ENCODE data around the gene TENT5C.
A peak's percentile ranks its signal among the peaks of the same experiment; 100 is the strongest.
"Not testable (repeated sequence)": the region's sequence is repeated elsewhere in the genome, so short reads cannot be mapped to it uniquely, and the experiment has no call there.

TENT5C gene

GRCh38 chr1:117605774-117606648, at the start of gene TENT5C:
TENT5C (plus strand) TSS chr1:117606048; CDS start chr1:117622869, 16,821 bp downstream.
- DNase-seq = peak; percentile 98

GRCh38 chr1:117556341-117556740, 49.5 kb upstream of the TENT5C start:
- no peak for DNase-seq

- no peak for DNase-seq
Observed at GRCh38 chr1:117556976-117557375, 48.9 kb upstream of the TENT5C start.

GRCh38 chr1:117558451-117558850, 47.4 kb upstream of the TENT5C start:
- DNase-seq = not testable (repeated sequence)

DNA sequence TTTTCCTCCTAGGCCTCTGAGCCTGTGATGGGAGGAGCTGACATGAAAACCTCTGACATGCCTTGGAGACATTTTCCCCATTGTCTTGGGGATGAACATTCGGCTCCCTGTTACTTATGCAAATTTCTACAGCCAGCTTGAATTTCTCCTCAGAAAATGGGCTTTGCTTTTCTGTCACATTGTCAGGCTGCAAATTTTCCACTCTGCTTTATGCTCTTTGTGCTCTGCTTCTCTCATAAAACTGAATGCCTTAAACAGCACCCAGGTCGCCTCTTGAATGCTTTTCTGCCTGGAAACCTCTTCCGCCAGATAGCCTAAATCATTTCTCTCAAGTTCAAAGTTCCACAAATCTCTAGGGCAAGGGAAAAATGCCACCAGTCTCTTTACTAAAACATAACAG, 46.7 kb upstream of the TENT5C start:
- DNase-seq = no peak

DNA sequence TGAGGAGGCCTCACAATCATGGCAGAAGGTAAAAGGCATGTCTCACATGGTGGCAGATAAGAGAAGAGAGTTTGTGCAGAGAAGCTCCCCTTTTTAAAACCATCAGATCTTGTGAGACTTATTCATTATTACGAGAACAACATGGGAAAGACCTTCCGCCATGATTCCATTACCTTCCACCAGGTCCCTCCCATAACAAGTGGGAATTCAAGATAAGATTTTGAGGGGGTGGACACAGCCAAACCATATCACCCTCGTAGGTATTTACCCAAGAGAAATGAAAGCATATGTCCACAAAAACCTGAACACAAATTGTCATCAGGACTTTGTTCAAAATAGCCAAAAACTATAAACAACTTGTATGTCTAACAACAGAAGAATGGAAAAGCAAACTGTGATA, 45.9 kb upstream of the TENT5C start:
- DNase-seq = no peak

DNA sequence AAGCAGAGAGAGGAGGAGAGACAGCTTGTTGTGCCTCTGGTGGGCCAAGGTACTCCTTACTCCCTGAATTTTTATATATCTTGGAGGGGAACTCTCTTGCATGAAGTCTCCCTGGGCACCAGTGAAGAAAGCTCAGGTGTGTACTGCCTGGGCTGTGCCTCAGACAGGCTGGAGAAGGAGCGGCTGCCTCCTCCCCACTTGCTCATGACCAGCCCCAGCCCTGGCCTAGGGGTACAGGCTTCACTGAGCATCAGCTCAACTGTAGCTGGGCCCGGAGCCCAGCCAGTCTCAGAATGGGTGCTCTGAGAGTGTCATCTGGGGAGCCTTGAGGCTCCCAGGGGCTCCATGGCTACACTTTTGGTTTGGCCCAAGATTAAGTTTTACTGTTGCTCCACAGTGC, 44.8 kb upstream of the TENT5C start:
- peak in 1 of 2 donors; percentile 11 for DNase-seq

- peak in 1 of 2 donors; percentile 6 for DNase-seq
Observed at GRCh38 chr1:117561551-117561950, 44.3 kb upstream of the TENT5C start.

GRCh38 chr1:117562581-117563491, 43.0 kb upstream of the TENT5C start:
- no peak for DNase-seq

GRCh38 chr1:117563492-117563875, 42.4 kb upstream of the TENT5C start:
- no peak for DNase-seq

DNA sequence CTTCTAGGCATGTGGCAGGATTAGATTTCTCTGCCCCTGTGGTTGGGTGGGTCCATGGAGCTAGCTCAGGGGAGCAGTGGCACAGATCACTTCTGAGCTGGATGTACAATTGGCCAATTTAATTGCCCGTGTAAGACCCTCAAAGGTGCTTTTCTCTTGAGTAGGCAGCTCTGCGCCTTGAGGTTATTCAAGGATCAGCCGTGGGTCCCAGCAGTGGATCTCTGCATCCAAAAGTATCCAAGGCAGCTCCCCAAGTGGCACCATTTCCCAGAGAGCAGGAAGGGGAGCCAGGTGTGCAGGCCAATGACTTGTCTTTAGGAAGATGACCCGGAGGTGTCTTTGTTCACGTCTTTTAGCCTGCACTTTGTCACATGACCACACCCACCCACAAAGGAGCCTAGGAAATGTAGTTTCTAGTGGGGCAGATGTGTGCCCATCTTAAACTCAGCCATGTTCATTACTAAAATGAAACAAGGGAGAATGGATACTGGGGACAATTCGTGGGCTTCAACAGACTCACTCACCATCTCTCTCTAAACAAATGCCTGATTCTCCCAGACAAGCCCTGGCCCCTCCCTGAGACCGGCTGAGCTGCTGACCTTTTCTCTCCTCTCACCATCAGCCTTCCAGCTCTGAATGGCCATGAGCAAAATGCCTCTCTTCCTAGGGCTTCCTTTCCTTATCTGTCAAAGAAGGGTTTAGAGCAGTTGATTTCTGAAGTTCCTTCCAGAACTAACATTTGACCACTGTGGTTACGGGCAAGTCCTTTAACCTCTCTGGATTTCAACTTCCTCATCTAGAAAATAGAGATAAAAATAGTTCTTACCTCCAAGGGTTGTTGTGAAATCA, 41.4 kb upstream of the TENT5C start:
- no peak for DNase-seq

GRCh38 chr1:117565076-117565556, 40.7 kb upstream of the TENT5C start:
- DNase-seq = no peak

GRCh38 chr1:117565745-117566455, 39.9 kb upstream of the TENT5C start:
- DNase-seq = peak in 1 of 2 donors; percentile 11

- DNase-seq = peak in 1 of 2 donors; percentile 9
Observed at GRCh38 chr1:117566556-117566955, 39.3 kb upstream of the TENT5C start.

GRCh38 chr1:117567435-117567834, 38.4 kb upstream of the TENT5C start:
- DNase-seq = peak in 1 of 2 donors; percentile 14

- no peak for DNase-seq
Observed at GRCh38 chr1:117567976-117568375, 37.9 kb upstream of the TENT5C start.

DNA sequence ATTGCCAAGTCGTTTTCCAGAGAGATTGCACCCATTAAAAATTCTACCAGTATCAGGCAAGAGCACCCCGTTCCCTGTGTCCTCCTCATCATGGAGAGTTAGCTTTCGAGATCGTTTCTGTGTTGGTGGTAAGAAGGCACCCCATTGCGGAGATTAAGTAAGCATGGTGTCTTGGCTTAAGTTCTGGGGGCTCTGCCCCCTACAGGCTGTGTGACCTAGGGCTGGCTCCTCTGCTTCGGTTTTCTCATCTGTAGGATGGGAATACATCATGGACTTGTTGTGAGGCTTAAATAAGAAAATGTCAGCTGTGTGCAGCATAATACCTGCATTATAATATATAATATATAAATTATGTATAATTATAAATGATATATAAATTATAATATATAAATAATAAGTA, 36.8 kb upstream of the TENT5C start:
- no peak for DNase-seq

GRCh38 chr1:117569856-117570255, 36.0 kb upstream of the TENT5C start:
- DNase-seq = no peak

DNA sequence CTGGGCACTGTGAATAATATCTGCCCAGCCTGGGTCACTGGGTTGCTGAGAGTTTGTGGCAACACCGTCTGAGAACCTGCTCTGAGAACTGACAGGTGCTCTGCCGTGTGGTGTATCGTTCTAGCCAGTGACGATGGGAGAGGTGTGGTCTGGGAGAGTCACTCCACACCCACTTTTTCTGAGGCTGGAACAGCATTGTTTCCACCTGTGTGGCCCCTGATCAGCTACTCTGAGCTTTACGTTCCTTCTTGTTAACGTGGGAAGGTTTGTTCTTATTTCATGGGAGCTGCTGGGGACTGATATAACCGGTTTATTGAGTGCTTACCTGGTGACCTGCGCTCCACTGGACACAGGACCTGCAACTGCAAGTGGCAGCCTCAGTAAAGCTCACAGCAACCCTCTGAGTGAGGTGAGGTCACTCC, 34.8 kb upstream of the TENT5C start:
- DNase-seq = peak in 1 of 2 donors; percentile 11

- peak in 1 of 2 donors; percentile 6 for DNase-seq
Observed at GRCh38 chr1:117571496-117571895, 34.4 kb upstream of the TENT5C start.

DNA sequence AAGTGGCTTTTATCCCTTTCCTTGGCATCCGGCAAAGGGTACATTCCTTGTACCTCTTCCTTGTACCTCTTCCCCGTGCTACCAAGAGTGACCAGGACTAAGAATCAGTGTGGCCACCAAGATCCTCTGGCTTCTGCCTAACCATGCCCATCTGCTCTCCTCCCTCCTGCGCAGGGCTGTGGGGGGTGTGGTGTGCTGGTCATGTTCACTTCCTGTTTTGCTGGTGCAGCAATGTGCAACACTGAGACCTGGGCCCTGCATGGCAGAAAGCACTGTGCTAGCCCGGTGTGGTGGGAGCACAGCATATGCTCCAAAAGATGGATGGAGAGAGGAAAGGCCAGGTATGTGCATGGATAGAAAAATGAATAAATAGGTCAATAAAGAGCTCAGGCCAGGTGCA, 33.3 kb upstream of the TENT5C start:
- DNase-seq = peak in 1 of 2 donors; percentile 10
